ENCODE measurements around the gene DTX1. TPM values are rescaled to one million over a fixed set of nuclear protein-coding genes. Genes with fewer than 3 reads are reported as not detected.

The DTX1 gene
- total RNA-seq, 1 donor from 2014 or later = 3.2 TPM

DNA sequence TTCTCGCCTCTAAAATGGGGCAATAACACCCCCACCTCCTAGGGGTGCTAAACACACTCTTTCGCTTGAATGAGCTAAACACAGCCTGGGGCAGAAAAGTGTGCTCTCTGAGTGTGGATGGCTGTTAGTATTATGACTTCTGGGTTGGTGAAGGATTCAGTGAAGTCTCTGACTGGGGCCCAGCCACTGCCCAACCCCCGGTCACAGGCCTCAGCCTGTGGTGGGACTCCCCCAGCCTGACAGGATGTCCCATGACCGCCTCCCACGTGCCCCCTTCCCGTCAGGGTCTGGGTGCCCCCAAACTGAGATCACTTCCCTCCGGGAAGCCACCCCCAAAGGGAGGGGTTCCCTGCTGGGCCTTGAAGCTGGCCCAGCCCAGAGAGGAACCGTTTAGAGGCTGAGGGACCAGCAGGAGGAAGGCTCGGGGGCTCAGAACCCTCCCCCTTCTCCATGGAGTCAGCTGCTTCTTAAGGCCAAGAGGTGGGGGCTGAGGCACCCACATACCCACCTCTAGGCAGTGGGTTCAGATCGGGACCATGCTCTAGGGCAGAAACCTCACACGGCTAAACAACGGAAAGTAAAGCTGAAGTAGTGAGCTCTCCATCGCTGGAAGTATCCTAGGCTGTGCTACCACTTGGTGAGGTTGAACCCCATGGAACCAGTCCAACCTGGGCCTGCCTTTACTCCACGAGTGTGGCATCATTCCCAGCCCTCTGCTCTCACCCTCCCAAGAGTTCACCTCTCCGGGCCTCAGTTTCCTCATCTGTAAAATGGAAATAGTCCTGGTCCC lies 13.8 kb downstream of the DTX1 start:
- no peak for DNase-seq (ENCODE audit: extremely low read depth, low read depth, low spot score)

DNA sequence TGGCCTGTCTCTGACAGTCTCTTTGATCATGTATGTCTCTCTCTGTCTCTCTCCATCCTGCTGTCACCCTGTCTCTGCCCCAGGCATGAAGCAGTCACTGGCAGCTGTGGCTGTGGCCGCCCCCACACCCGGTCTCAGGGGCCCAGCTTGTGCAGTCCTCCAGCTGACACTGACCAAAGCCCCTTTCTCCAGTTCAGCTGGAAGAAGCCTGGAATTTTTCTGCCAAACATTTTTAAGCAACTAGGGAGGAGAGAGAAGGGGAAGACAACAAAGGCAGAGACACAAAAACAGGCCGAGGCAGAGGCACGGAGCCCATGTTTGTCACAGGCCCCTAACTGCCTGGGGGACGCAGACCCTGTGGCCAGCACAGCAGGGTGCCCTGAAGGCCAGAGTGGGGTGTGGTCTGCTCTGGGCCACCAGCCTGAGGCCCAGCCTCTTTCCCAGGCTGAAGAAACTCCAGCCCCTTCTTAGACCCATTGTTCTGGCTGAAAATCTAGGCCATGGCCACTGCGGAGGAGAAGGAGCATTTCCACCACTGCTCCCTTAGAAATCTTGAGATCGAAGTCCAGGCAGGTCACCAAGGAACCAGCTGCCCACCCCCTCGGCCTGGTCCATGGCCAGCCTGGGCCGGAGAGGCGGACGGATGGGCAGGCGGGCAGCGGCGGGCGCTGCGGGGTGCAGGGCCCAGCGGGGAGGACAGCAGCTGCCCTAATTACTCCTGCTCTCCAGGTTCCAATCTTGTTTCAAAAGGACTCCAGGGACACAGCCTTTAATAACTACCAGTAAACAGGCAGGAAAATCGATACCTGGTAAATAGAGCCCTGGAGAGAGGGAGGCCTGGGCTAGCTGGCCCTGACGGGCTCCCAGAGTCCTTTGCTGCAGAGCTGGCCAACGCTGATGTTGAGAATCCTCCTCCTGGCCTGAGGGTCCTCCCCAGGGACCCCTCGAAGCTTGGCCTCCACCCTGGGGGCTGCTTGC lies 14.9 kb downstream of the DTX1 start:
- DNase-seq (ENCODE audit: extremely low read depth, low read depth, low spot score) = no peak

DNA sequence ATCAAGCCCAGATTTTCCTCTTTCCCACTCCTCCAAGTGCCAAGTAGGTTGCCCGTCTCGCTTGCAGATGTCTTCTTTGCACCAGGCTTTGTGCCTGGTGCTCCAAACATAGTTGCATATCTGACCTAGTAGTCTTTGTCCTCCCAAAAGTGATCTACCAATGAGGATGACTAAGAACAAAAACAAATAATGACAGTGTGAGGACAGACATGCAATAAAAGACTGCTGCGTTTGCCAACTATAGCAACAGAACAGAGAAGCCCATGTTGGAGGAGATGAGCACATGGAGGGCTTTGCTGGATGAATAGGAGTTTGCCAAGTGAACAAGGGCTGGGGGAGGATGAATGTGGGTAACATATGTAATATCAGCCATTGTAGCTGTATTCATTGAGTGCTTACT lies 15.6 kb downstream of the DTX1 start:
- no peak for DNase-seq (ENCODE audit: extremely low read depth, low read depth, low spot score)

DNA sequence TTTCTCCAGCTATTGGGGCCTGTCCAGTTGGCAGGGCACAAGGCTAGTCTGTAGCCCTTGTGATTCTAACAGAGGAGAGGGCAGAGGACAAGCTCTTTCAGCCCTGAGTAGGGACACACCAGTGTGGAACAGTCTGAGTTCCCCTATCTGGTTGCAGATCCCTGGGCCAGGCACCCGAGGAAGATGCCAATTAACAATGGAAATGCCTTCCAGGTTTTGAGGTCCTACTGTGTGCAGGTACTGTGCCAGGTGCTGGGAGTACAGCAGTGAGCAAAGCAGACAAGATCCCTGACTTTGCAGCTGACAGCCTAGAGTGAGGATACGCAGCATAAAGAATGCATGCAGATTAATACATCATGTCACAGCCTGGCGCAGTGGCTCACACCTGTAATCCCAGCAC lies 17.1 kb downstream of the DTX1 start:
- DNase-seq (ENCODE audit: extremely low read depth, low read depth, low spot score) = no peak

DNA sequence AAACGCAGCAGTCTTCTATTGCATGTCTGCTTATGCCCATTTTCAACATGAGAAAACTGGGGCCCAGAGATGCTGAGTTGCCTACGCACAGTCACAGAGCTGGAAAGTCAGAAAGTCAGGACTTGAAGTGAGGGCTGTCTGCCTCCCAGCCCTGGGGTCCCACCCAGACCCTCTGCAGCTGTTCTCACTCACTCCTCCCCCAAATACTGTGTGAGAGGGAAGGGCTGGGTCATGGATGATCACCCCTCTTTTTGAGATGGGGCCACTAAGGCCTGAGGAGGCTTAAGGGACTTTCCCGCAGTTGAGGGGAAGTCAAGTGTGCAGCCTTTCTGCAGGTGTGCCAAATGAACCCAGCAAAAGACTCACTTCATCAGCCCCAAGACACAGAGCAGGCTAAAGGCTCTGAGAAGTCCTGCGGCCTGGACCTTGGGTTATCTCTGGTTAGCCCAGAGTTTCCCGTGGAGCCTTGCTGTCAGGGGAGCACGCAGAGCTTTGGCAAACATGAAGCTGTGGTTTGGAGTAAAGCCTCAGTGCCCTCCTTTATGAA lies 18.7 kb downstream of the DTX1 start:
- DNase-seq (ENCODE audit: extremely low read depth, low read depth, low spot score) = no peak

DNA sequence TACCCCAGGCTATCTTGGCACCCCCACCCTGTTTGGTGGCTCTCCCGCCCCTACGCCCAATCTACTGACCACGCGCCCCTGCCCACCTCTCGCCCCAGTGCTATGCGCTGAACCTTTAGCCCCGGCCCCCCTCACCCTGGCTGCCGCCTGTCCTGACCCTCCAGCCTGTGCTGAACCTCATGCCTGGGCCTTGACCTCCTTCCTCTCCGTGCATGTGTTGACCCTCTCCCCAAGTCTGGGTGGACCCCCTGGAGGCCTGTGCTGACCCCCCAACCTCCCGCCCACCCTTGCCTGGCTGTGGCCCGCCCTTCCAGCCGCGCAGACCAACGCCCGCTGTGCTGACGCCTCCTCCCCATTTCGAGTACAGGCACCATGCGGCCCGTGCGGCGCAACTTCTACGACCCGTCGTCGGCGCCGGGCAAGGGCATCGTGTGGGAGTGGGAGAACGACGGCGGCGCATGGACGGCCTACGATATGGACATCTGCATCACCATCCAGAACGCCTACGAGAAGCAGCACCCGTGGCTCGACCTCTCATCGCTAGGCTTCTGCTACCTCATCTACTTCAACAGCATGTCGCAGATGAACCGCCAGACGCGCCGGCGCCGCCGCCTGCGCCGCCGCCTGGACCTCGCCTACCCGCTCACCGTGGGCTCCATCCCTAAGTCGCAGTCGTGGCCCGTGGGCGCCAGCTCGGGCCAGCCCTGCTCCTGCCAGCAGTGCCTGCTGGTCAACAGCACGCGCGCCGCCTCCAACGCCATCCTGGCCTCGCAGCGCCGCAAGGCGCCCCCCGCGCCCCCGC lies 20.7 kb downstream of the DTX1 start:
- DNase-seq (ENCODE audit: extremely low read depth, low read depth, low spot score) = no peak

DNA sequence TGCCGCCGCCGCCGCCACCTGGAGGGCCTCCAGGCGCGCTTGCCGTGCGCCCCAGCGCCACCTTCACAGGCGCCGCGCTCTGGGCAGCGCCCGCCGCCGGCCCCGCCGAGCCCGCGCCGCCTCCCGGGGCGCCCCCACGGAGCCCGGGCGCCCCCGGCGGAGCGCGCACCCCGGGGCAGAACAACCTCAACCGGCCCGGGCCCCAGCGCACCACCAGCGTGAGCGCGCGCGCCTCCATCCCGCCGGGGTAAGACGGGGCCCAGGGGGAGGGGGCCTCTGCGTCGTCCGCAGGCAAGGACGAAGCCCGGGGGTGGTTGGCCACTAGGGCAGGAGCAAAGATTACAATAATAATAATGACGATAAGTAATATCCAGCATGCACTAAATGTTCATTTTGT lies 21.3 kb downstream of the DTX1 start:
- DNase-seq (ENCODE audit: extremely low read depth, low read depth, low spot score) = no peak

DNA sequence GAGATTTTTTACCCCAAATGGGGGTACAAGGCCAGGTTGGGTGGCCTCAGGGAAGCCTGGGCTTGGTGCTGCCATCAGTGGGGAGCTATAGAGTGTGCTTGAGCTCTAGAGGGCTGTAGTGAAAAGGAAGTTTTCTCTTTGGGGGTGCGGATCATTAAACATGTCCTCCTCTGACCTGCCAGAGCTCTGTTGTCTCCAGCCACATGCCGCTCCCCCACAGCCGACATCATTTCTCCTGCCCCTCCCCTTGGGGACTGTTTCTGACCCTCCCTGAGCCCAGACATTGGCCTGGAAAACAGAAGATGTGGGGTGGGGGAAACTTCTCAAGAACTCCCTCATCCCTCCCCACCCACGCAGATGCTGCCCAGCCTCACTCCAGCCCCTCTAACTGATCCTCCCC lies 25.3 kb downstream of the DTX1 start:
- DNase-seq (ENCODE audit: extremely low read depth, low read depth, low spot score) = no peak

DNA sequence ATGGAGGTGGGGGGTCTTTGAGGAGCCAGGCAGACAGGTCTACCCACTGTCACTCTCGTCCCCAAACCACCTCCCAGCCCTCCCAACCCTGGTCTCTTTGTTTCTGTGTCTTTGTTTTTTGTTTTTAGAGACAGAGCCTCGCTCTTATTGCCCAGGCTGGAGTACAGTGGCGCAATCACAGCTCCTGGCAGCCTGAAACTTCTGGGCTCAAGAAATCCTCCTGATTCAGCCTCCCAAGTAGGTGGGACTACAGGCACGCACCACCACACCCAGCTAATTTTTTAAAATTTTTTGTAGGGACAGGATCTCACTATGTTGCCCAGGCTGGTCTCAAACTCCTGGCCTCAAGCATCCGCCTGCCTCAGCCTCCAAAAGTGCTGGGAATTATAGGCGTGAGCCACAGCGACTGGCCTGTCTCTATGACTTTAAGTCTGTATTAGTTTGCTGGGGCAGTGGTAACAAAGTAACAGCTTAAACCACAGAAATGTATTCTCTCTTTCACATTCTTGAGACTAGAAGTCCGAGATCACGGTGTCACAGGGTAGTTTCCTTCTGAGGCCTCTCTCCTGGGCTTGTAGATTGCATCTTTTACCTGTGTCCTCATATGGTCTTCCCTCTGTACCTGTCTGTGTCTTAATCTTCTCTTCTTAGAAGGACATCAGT lies 26.1 kb downstream of the DTX1 start:
- DNase-seq (ENCODE audit: extremely low read depth, low read depth, low spot score) = no peak

DNA sequence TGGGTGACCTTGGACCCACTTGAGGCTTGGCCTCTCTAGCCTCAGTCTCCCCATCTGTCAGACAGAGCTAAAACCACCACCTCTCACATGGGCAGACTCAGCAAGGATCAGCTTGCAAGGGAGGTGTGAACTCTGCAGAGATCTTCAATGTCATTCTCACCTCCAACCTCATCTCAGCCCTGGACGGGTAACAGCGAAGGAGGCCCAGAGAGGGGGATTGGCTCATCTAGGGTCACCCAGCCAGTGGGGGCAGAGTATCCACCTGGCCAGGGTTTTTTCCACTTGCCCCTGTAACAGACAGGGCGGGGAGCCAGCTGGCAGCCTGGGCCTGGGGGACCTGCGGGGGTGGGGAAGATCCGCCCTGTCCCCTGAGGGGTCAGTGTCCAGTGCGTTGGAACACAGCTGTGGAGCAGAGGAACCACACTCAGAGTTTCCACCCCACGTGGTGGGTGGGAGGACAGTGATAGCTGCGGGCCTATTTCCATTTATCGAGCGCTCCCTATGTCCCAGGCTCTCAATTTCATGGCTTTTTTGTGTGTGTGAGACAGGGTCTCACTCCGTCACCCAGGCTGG lies 27.4 kb downstream of the DTX1 start:
- no peak for DNase-seq (ENCODE audit: extremely low read depth, low read depth, low spot score)

DNA sequence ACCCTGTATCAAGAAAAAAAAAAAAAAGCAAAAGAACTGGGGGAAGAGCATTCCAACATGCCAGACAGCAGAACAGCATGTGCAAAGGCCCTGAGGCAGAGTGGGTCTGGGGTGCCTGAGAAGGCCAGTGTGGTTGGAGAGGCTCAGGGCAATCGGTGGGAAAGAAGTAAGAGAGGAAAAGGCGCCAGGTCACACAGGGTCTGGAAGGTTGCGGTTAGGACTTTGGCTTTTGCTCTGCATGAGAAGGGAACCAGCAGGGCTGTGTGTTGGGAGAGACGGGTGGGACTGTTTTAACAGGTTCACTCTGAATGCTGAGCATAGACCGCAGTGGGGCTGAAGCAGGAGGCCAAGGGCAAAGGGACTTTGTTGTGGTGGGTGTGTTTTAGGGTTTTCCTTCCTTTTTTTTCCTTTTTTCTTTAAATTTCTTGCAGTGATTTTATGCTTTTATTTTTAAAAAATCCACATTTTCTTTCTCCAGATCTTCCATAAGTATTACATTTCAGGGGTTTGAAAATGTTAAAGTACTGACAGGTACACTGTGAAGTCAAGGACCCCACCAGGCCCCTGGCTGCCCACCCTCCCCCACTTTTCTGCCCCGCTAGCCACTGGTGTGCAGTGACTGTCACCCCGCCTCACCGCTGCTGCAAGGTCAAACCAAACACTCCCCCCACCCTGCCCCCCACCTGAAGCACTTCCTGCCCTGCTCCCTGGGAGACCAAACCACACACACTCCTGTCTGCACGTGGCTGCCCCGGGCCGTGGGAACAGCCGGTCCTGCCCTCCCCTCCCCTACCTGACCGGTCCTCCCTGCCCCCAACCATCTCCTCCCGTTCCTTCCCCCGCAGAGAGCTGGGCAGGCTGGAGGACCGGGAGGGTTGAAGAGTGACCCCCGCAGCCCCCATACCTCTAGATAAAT lies 30.0 kb downstream of the DTX1 start:
- no peak for DNase-seq (ENCODE audit: extremely low read depth, low read depth, low spot score)

DNA sequence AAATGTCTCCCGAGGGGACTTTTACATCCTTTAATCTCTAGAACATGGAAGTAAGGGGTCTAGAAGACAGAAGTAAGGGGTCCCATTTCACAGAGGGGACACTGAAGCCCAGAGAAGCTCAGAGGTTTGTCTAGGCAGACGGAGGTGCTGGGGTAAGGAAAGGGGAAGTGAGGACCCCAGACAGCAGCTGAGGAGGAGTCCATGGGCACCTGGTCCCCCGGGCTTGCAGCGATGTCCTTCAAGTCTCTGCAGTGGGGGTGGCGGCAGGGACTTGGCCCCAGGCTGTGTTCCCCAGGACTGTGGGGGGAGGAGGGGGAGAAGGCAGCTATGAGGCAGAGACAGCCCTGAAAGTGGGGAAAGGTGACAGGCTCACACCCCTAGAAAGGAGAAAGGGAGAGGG lies 30.7 kb downstream of the DTX1 start:
- DNase-seq (ENCODE audit: extremely low read depth, low read depth, low spot score) = no peak

DNA sequence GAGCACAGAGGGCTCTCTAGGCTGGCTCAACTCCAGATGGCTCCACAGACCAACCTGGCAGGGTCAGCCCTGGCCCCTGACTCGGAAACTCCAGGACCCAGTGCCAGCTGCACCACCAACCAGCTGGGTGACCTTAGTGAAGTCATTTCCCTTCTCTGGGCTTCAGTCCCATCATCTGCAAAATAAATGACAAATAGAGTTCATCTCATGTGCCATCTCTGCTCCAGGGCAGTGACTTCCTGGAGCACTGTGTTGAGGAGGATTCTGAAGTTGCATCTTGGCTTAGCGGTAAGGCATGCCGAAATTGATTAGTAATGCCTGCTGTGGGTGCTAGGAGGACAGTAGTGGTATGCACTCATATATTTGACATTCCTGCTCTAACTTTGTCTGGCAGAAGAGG lies 31.5 kb downstream of the DTX1 start:
- no peak for DNase-seq (ENCODE audit: extremely low read depth, low read depth, low spot score)

DNA sequence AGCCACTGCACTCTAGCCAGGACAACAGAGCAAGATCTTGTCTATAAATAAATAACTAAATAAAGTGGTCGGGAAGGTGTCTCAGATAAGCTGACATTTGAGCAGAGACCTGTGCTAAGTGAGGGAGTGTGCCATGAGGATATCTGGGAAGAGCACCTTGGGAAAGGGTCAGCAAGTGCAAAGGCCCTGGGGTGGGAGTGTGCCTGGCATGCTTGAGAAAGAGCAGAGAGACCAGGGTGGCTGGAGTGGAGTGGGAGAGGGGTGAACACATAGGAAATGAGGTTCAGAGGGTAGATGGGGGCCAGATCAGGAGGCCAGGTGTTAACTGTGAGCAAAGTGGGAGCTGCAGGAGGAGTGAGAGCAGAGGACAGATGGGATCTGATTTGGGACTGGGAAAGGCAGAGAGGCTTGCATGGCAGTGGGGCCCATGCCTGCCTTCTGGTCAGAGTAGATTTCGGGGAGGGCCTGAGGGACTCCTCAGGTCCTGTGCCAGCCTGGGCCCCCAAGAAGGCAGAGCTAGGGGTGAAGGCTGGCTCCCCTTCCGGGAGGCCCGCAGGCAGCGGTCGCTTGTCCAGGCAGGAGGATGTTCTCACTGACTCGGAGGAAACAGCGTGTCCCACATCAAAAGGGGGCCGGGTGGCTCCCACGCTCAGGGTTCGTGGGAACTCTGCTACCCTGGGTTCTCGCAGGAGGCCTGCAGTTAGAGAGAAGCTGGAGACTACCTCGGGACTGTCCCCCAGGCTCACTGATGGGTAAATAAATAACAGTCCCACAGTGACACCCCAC lies 32.6 kb downstream of the DTX1 start:
- no peak for DNase-seq (ENCODE audit: extremely low read depth, low read depth, low spot score)

DNA sequence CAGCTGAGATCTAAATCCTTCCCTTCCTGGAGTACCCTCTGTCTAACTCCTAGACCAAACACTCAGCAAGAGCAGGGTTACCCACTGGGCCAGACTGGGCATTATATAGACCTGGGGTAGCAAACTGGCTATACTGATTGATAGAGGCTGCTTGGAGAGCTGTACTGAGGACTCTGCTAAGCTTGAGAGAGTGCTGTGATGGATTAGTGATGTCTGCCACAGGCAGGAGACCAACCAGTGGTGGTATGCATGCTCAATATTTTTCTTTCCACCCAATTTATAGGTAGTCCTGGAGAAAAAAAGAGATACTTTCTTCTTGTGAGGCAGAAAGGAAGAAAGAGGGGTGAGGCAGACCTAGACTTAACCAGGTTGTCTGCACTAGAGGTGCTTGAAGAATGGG lies 33.3 kb downstream of the DTX1 start:
- DNase-seq (ENCODE audit: extremely low read depth, low read depth, low spot score) = no peak

DNA sequence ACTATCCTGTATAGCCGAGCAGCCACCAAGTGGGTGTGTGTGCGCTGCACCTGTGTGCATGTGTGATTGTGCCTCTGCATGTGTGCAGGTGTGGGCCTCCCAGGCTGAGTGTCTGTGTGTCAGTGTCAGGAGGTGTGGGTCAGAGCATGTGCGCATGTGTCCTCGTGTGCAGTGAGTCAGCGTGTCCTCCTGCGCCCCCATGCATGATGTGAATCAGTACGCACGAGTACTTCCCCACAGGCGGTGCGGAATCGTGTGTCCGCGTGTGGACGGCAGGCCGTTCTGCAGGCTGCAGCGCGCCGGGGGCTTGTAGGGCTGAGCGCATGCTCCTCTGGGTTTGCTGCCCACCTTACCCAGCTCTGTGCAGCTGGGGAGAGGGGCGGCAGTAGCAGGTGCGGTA lies 34.2 kb downstream of the DTX1 start:
- no peak for DNase-seq (ENCODE audit: extremely low read depth, low read depth, low spot score)

DNA sequence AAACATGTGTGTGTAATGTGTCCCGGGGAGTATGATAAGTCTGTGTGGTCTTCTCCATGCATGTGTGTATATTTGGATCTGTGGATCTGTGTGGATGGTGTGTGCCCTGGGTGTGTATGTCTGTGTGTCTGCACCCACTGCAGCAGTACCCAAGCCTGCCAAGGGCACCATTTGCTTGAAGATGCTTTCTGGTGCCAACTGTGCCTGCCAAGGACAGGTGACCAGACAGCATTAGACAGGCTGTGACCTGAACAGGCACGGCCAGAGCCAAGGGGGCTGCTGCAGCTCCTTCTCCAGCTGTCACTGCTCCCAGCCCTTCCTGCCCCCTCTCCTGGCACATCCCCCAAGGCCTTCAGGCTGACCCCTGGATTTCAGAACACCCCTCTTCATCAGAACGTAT lies 35.0 kb downstream of the DTX1 start:
- DNase-seq (ENCODE audit: extremely low read depth, low read depth, low spot score) = no peak
